ENCODE measurements around the gene NPAP1. TPM values are rescaled to one million over a fixed set of nuclear protein-coding genes. Genes with fewer than 3 reads are reported as not detected.

NPAP1 gene
- total RNA-seq, 4 donors from 2014 or later, result not detected

GRCh38 chr15:24696842-24697241 lies 21.3 kb downstream of the NPAP1 start:
- no peak for TF ChIP-seq CTCF (IDR thresholded peaks at IDR 0.05)
- ATAC-seq (ENCODE audit: low FRiP score), result no peak
- DNase-seq (ENCODE audit: low spot score), result no peak

- DNase-seq (ENCODE audit: low spot score) (no peak), ATAC-seq (ENCODE audit: low FRiP score) (no peak)
- TF ChIP-seq CTCF (IDR thresholded peaks at IDR 0.05), result no peak
Observed at GRCh38 chr15:24718289-24719082, 42.9 kb downstream of the NPAP1 start.

GRCh38 chr15:24729760-24730159 lies 54.2 kb downstream of the NPAP1 start:
- DNase-seq (ENCODE audit: low spot score) (no peak), ATAC-seq (ENCODE audit: low FRiP score) (no peak)
- TF ChIP-seq CTCF (IDR thresholded peaks at IDR 0.05), result no peak

Measured in omental fat pad (tissue), 4 donors.